ENCODE results near the gene KLHDC10.

- TF ChIP-seq POLR2AphosphoS5 (IDR thresholded peaks at IDR 0.05; ENCODE audit: low read depth, low read length) (no peak), REST (IDR thresholded peaks at IDR 0.05; ENCODE audit: insufficient read depth in 1 of 2, low read depth in 2 of 2, low read length in 2 of 2) (no peak), TAF1 (IDR thresholded peaks at IDR 0.05; ENCODE audit: borderline replicate concordance, insufficient read depth, low read length) (no peak), SIN3A (IDR thresholded peaks at IDR 0.05; ENCODE audit: borderline replicate concordance, insufficient read depth, low read length) (no peak)
Observed at GRCh38 chr7:130021105-130021834, 49.1 kb upstream of the KLHDC10 start.
